Measurements from ENCODE around the gene SLC2A6.

The SLC2A6 gene

GRCh38 chr9:133440874-133441273 is 38.0 kb downstream of the SLC2A6 start:
- Histone ChIP-seq H3K79me2 (ENCODE audit: low read length) (no peaks in the 10 kb centered on the region), H3K36me3 (replicated peaks; ENCODE audit: insufficient read depth, low read length) (no peaks in the 10 kb centered on the region), H3K9me2 (replicated peaks; ENCODE audit: insufficient read depth, low read length) (no peaks in the 10 kb centered on the region), H4K20me1 (ENCODE audit: insufficient read depth, low read length) (no peaks in the 10 kb centered on the region), H3K27ac (ENCODE audit: low read length) (no peak overlapping the region), H3K4me1 (ENCODE audit: low read length) (no peaks in the 10 kb centered on the region), H3F3A (ENCODE audit: insufficient read depth, low read length) (no peaks in the 10 kb centered on the region), H3K4me3 (ENCODE audit: low read length) (no peak overlapping the region), H2AFZ (ENCODE audit: low read length) (no peak overlapping the region), H3K9ac (ENCODE audit: low read length) (no peak overlapping the region), H3K9me3 (replicated peaks; ENCODE audit: insufficient read depth, low read length) (no peaks in the 10 kb centered on the region), H3K27me3 (replicated peaks; ENCODE audit: insufficient read depth, low read length) (peaks cover 99% of the 10 kb centered on the region), H3K4me2 (ENCODE audit: low read depth, low read length) (no peak overlapping the region)
- TF ChIP-seq CTCF (IDR thresholded peaks at IDR 0.05; ENCODE audit: low read length) (no peak), EZH2 (optimal IDR thresholded peaks at IDR 0.05; ENCODE audit: low read depth, low read length) (no peak), EZH2phosphoT487 (IDR thresholded peaks at IDR 0.05; ENCODE audit: low read length) (no peak)
- DNase-seq: no peak

- Histone ChIP-seq H3K4me1 (ENCODE audit: low read length) (no peaks in the 10 kb centered on the region), H2AFZ (ENCODE audit: low read length) (no peak overlapping the region), H3K27ac (ENCODE audit: low read length) (no peak overlapping the region), H3K9me2 (replicated peaks; ENCODE audit: insufficient read depth, low read length) (no peaks in the 10 kb centered on the region), H3K4me2 (ENCODE audit: low read depth, low read length) (no peak overlapping the region), H4K20me1 (ENCODE audit: insufficient read depth, low read length) (no peaks in the 10 kb centered on the region), H3K9ac (ENCODE audit: low read length) (no peak overlapping the region), H3K79me2 (ENCODE audit: low read length) (no peaks in the 10 kb centered on the region), H3K9me3 (replicated peaks; ENCODE audit: insufficient read depth, low read length) (no peaks in the 10 kb centered on the region), H3F3A (ENCODE audit: insufficient read depth, low read length) (no peaks in the 10 kb centered on the region), H3K4me3 (ENCODE audit: low read length) (no peak overlapping the region), H3K27me3 (replicated peaks; ENCODE audit: insufficient read depth, low read length) (peaks cover 98% of the 10 kb centered on the region), H3K36me3 (replicated peaks; ENCODE audit: insufficient read depth, low read length) (no peaks in the 10 kb centered on the region)
- DNase-seq: no peak
- TF ChIP-seq EZH2 (optimal IDR thresholded peaks at IDR 0.05; ENCODE audit: low read depth, low read length): no peak
- no peak for TF ChIP-seq CTCF (IDR thresholded peaks at IDR 0.05; ENCODE audit: low read length)
- TF ChIP-seq EZH2phosphoT487 (IDR thresholded peaks at IDR 0.05; ENCODE audit: low read length): no peak
Observed at GRCh38 chr9:133439337-133439736, 39.6 kb downstream of the SLC2A6 start.

GRCh38 chr9:133437753-133438531 is 41.0 kb downstream of the SLC2A6 start:
- Histone ChIP-seq H3K27ac (ENCODE audit: low read length) (no peak overlapping the region), H3K4me2 (ENCODE audit: low read depth, low read length) (no peak overlapping the region), H3K27me3 (replicated peaks; ENCODE audit: insufficient read depth, low read length) (peaks cover 93% of the 10 kb centered on the region), H3K4me1 (ENCODE audit: low read length) (no peaks in the 10 kb centered on the region), H3K4me3 (ENCODE audit: low read length) (no peak overlapping the region), H3K9me2 (replicated peaks; ENCODE audit: insufficient read depth, low read length) (no peaks in the 10 kb centered on the region), H3F3A (ENCODE audit: insufficient read depth, low read length) (no peaks in the 10 kb centered on the region), H3K79me2 (ENCODE audit: low read length) (no peaks in the 10 kb centered on the region), H3K36me3 (replicated peaks; ENCODE audit: insufficient read depth, low read length) (no peaks in the 10 kb centered on the region), H3K9ac (ENCODE audit: low read length) (no peak overlapping the region), H4K20me1 (ENCODE audit: insufficient read depth, low read length) (no peaks in the 10 kb centered on the region), H2AFZ (ENCODE audit: low read length) (no peak overlapping the region), H3K9me3 (replicated peaks; ENCODE audit: insufficient read depth, low read length) (no peaks in the 10 kb centered on the region)
- TF ChIP-seq CTCF (IDR thresholded peaks at IDR 0.05; ENCODE audit: low read length): peak; percentile 29
- TF ChIP-seq EZH2phosphoT487 (IDR thresholded peaks at IDR 0.05; ENCODE audit: low read length): no peak
- no peak for DNase-seq

Data from MM.1S (cell line).